HTERT RPE-1 (cell line): ENCODE data around the gene MPRIP.

Source experiments
- in situ Hi-C: fragments of 300-500 bp; cut with MboI; formaldehyde crosslinking; loops from 4 replicates; pipeline ENCODE4 v1.14.3; 2020; ENCODE audit warnings: low sequenced_read_pairs

MPRIP gene

GRCh38 chr17:17227608-17228520, 185.6 kb downstream of the MPRIP start:
- in situ Hi-C loops: no loop called here

GRCh38 chr17:17228521-17229279, 186.4 kb downstream of the MPRIP start:
- in situ Hi-C loops: no loop called here

GRCh38 chr17:17229416-17230384, 187.4 kb downstream of the MPRIP start:
- in situ Hi-C loops: no loop called here

- in situ Hi-C loops: no loop called here
Measured at GRCh38 chr17:17231621-17232302, 189.5 kb downstream of the MPRIP start.

GRCh38 chr17:17232303-17232621, 190.0 kb downstream of the MPRIP start:
- in situ Hi-C loops: no loop called here

- in situ Hi-C loops: no loop called here
Measured at GRCh38 chr17:17235212-17236174, 193.2 kb downstream of the MPRIP start.

- in situ Hi-C loops: no loop called here
Measured at GRCh38 chr17:17236295-17237025, 194.2 kb downstream of the MPRIP start.

- in situ Hi-C loops: no loop called here
Measured at GRCh38 chr17:17237026-17237799, 195.0 kb downstream of the MPRIP start, which contains the start of gene FLCN. TSS of gene FLCN (minus strand) at chr17:17237168. CDS start at chr17:17228137, 9,031 bp downstream.

- in situ Hi-C loops: no loop called here
Measured at GRCh38 chr17:17239832-17240231, 197.6 kb downstream of the MPRIP start.

GRCh38 chr17:17241656-17242055, 199.4 kb downstream of the MPRIP start:
- in situ Hi-C loops: no loop called here

GRCh38 chr17:17242246-17242645, 200.0 kb downstream of the MPRIP start:
- in situ Hi-C loops: no loop called here
